ELR (cell line): ENCODE results near the gene IQSEC1.

Experiments used
- DNase-seq: peaks from one replicate; pipeline ENCODE4 v3.0.0-alpha.2; 2015; ENCODE audit warnings: low read depth

IQSEC1 gene

DNA sequence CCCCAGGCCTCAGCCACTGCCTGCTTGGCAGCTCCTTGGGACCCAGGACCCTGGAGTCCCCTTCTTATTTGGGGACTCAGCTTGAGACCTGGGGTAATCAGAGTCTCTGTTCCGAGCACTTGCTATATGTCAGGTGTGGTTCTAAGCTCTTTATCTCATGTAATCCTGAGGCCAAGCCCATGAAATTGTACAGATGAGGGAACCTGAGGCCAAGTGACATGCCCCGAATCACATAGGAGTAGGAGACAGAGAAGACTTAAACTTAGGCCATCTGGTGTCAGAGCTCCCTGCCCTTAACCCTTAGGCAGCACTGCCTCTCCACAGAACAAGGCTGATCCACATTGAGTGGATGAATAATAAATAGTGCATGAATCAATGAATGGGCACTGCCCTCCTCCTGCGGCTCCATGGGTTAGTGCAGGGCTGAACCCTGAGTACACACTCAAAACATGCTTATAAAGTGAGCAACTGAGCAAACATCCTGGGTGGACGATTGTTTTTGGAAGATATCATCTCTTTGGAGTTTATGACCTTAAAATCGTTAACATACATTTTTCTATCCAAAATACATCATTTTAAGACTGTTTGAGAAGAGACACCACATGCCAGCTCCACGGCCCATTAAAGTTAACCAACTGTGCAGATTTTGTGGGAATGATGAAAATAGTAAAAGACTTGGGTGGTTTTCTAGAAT lies 33.2 kb upstream of the IQSEC1 start:
- peak; percentile 16 for DNase-seq

DNA sequence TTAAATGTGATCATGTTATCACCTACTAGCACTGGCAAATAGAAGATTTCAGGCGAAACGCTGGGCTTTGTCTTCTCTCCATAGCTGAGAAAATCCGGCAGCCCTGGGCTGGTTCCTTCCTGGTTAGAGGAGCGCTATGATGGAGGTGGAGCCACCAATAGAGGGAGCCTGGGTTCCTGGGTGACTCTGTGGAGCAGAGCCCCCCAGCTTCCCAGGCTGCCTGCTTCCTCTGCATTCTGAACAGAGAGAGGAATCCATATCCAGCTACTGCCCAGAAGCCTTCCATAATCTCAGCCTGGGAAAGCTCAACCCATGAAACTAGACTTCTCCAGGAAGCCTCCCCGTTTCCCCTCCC lies 32.6 kb upstream of the IQSEC1 start:
- DNase-seq = no peak

DNA sequence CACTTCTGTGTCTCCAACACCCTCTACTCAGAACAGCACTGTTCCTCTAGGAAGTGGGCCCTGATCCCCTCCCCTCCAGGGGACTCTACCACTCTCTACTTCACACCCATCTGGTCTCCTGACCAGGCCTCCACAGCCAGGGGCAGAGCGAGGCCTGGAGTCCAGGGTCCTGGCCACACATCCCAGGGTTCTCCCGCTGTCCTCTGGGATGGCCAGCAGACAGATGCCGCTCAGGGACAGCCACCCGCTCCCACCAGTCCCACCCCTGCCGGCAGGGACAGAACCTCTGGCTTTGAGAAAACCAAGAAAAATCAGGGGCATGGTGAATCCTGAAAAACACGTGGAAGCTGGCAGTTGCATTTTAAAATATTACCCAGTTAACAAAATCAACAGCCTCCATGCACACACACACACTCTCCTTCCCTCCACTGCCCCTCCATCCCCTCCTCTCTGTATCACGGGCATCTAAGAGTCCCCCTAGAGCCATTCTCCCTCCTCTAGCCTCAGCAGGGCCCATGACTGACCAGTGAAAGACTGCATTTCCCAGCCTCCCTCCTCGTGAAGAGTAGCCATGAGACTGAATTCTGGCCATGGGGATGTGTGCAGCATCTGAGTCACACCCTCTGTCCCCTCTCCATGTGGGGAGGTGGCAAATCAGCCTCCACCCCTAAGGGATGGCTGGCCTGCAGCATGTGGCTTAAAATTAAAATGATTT lies 32.1 kb upstream of the IQSEC1 start:
- no peak for DNase-seq

DNA sequence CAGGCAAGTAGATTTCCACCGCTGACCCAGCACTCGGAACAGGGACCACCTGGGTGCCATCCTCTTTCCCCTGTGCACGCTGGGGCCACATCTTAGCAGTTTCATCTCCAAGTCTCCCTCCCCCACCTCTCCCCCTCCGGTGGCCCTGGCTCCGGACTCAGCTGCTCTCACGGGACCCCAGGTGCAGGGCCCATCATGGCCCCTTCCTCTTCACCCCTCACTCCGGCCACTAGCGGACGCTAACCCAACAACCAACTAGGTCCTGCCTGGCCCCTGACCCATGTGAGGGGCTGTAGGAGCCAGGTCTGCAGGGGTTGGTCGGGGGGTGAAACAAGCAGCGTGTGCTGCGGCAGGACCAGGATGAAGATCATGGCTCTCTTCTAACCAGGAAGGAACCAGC lies 31.3 kb upstream of the IQSEC1 start:
- DNase-seq = no peak

DNA sequence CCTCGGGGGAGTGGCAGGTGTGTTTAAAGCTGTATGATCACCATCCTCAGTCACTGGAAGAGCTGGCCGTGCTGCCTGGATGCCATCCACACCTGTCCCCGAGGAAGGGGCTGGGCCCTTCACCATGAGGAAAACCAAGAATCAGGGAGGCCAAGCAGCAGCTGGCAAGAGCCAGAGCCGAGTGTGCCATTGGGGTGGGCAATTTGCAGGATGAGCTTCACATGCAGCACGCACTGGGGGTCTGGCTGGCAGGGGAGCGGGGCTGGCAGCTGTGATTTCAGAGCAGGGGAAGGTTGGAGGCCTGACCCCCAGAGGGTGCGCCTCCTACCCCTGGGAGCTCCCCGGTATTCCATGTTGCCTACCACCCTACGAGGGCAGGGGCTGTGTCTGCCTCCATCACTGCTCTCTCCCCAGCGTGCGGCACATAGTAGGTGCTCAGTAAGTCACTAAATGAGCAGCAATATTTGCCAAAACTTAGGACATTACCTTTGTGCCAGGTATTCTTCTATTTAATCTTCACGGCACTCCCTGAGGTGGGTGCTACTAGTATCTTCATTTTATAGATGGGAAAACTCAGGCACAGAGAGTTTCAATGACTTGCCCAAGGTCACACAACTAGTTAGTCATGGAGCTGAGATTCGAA lies 30.3 kb upstream of the IQSEC1 start:
- DNase-seq = no peak

DNA sequence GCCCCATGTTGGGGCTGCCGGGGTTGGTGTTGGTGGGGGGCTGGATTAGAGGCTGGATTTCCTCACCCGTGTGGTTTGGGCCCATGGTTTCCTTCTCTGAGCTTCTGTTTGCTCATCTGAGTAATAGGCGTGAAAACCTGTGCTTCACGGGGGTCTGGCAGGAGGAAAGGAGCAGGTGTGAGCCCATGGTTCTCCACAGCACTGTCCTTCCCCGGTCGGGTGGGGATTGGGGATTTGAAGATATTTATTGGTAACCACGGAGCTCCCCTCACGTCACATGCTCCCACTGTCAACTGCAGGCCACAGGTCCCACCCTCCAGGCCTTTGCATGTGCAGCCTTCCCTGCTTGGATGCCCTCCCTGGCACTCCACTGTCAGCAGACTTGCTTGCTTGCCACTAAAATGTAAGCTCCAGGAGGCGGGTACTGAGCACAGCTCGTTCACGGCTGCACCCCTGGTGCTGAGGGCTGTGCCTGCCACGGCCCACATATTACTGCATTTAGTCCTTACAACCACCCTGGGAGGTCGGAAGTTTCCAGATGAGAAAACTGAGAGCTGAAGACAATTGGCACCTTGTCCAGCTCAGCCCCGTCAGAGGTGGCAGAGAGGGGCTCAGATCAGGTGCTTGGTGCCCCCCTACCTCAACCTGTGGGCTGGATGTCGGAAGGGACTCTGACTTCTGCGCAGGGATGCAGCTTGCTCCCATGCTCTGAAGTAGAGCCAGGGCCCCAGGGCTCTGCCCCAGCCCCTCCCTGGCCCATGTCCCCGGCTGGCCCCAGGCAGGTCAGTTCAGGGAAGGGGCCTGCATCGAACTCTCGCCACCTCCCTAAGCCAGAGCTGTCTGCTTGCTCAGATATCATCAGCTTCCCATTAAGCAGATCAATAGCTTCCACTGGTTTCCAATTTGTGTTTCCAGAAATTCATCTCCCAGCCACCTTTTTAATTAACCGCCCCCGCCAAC lies 29.4 kb upstream of the IQSEC1 start:
- DNase-seq = no peak

DNA sequence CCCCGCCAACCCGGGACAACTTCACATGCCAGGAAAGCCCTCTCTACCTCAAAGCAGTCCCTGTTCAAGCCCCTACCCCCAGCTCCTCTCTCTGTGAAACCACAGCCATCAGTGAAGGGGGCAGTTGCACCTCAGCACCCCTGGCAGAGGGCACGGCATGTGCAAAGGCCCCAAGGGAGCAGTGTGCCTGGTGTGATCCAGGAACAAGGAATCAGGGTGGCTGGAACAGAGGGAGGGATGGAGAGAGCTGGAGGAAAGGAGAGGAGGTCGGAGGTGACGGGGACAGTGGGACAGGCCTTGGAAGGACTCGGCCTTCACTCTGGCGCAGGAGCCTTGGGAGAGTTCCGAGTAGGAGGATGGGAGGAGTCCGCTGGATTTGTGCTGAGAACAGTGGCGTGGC lies 26.5 kb upstream of the IQSEC1 start:
- no peak for DNase-seq

DNA sequence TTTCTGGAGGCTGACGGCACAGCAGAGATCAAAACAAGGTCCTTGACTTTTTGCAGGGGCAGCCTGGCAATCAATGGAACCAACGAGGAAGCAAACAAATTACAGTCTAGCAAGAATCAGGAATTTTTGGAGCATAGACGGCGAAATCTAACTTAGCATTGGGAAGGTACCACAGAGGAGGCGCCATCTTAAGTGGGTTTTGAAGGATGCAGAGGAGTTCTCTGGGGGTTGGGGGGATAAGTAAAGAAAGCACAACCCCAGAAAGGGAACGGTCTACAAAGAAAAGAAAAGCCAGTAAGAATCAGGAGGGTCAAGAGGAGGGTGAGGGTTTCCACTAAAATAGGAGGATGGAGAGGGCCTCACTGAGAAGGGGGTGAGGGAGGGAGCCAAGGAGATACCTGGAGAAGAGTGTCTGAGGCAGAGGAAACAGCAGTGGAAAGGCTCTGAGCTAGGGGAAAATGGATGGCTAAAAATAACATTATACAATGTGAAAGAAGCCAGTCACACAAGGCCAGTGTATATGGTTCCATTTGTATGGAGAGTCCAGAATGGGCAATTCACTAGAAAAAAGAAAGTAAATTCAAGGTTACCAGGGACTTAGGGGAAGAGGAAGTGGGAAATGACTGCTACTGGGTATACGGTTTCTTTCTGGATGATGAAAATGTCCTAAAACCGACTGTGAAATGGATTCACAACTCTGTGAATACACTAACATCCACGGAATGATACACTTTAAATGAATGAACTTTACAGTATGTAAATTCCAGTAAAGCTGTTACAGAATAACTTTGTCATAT lies 25.2 kb upstream of the IQSEC1 start:
- DNase-seq = no peak

DNA sequence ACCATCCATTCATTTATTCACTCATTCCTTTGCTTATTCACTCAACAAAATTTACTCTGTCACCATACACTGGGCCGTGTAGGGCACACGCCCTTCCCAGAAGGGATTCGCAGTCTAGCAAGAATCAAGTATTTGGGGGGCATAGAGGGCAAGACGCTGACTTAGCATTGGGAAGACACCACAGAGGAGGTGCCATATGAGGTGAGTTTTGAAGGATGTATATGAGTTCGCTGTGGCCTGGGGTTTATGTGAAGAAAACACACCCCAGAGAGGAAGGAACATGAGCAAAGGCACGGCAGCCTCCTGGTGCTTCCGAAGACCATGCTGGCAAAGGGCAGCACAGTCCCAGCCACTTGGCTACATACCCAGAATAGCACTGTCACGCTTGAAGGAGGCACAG lies 23.1 kb upstream of the IQSEC1 start:
- no peak for DNase-seq

DNA sequence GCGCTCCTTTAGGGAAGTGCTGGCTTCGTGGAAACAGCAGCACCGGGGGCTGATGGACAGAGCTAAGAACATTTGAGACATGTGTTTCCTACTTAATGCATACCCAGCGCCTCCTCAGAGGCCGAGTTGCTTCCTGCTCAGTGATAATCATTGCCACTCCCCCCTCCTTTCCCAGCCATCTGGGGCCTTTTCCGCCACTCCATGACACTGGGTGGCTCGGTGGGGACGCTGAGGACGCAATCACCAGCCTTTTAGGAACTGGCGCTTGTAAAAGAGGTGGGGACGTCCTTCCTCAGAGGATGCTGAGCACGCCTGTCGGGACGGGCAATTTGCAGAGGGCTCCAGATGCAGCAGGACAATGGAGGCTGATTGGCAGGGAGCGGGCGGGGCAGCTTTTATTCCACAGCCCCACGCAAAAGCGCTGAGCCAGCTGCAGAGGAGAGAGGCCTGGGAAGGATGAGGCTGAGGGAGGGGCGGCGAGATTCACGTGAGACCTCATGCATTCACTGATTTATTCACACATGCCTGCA lies 22.2 kb upstream of the IQSEC1 start:
- DNase-seq = no peak

DNA sequence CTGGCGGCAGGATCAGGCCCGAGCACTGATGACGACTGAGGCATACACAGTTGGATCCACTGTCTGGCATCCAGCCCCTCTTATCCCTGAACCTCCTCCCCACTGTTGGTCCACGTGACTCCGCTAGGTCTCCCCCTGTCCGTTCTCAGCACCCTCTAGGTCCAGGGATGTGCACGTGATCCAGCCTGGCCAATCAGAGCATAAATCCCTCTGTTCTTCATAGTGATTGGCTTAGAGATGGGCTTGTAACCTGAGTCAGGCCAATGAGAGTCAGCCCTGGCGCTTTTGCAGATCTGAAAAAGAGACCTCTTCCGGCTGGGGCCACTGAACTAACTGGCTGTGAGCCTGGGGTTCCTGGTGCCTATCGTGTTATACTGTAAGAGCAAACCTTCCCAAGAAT lies 20.5 kb upstream of the IQSEC1 start:
- peak; percentile 13 for DNase-seq

DNA sequence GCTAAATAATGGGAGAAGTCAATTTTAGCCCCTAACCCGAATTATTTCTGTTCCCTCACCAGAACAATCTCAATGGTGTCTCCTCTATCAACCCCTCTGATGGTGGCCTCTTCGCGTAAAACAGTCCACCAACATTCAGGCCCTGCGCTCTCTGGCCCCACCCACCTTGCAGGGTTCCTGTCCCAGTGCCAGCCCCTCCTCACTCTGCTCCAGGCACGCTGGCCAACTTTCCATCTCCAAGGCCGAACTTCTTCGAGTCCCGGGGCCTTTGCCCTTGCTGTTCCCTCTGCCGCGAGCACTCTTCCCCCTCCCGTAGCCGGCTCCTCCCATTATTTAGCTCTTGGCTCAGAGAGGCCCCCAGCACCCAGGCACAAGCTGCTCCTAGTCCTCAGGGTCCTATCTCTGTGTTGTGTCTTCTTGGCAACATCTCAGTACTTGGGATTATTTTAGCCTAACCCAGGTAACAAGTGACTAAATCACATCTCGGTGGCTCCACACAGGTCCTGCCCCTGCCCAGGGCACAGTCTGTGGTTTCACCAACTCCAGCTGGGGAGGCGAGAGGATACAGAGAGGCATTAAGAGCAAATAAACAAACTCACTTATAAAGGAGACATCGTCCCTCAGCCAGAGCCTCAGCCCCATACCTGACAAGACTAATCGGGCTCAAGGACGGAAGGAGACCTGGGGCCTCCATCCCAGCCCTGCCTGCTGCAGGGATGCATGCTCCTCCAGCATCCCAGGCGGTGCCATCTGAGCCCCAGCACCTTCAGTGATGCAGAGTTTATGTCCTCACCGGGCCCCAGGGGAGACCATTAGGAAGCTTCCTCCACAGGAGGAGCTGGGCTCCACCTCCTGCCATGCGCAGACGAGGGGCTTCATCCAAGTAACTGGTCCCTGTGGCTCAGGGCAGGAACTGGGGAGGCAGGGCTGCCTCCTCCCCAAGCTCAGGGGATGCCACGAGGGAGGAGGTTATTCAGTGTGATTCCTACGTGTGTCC lies 19.7 kb upstream of the IQSEC1 start:
- DNase-seq = no peak

DNA sequence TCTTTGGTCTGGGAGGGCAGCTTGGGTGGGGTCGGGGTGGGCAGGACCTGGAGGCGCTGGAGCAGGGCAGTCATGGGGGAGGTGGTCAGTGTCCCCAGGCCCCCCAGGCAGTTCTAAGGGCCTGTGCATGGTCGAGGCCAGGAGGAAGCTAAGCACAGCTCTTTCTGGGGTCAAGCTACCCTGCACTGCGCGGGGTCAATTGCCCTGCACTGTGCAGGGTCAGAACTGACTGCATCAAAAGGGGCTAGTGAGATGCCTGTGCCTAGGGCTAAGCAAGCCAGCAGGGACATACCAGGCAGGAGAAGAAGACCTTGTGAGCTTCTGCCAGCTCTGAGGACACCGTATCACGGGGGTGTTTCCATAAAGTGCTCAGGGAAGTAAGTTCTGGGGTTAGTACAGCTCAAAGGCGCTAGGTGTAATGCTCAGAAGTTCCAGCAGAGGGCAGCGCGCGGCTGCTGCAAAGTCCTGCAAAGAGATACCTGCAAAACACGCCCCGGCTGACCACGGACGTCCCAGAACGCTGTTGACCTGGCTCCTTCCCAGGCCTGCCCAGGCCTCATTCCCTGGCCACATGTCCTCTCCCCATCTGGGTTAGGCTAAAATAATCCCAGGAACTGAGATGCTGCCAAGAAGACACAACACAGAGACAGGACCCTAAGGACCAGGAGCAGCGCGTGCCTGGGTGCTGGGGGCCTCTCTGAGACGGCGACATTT lies 18.8 kb upstream of the IQSEC1 start:
- DNase-seq = peak; percentile 66

DNA sequence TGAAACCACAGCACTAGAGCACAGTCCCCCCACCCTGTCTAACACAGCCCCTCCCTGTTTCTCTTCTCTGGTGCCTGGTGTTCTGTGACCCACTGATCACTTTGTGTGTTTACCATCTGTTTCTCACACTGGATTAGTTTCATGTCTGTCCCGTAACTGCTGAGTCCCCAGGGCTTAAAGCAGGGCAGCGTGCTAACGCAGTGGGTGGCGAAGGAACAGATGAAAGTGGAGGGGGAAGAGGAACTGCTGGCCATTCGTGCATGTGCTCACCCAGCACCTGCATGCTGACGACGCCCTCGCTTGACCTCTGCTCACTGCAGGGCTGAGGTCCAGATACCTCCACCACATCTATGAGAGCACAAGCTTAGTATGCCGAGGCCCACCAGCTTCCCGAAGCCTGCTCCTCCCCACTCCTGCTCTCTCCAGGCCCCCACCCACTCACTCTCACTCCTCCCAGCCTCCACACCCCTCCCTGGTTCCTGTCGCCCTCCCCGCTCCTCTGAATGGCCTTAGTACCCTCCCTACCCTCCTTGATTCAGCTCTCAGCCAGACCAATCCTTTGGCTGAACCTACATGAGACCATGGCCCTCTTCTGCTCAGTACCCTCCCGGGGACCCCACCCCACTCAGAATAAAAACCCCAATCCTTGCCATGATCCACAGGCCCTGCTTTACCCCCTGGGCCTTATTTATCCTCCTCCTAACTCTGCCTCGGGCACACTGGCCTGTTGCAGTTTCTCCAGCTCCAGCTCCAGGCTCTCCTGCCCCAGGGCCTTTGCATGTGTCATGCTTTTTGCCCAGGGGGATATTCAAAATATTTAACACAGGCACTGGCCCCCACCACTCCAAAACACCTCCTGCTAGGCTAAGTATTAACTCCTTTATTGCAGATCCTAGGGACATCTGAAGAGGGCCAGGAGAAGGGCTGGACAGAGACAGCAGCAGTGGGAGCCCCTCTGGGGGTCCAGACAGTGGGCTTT lies 15.1 kb upstream of the IQSEC1 start:
- DNase-seq = no peak

DNA sequence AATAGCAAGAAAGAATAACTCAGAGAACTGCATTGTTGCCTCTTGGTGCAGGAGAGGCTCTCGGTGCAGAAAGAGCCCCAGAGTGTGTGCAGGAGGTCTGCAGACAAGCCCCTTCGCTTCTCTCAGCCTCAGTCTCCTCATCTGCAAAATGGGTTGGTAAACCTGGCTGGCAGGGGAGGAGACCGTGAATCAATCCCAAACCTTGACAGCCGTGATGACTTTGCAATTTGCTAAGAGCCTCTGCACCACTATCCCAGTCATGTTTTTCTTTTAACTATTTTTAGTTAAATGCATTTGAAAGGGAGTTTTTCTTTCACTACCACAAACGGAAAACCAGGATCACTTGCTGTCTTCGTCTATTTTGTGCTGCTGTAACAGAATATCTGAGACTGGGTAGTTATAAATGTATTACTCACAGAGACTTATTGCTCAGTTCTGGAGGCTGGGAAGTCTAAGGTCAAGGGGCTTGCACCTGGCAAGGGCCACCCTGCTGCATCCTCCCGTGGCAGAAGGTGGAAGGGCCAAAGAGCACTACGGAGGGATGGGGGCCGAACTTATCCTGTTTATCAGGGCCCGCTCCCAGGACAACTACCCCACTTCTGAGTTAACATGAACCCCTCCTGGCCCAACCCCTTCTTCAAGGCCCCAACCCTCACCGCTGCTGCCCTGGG lies 14.2 kb upstream of the IQSEC1 start:
- no peak for DNase-seq

DNA sequence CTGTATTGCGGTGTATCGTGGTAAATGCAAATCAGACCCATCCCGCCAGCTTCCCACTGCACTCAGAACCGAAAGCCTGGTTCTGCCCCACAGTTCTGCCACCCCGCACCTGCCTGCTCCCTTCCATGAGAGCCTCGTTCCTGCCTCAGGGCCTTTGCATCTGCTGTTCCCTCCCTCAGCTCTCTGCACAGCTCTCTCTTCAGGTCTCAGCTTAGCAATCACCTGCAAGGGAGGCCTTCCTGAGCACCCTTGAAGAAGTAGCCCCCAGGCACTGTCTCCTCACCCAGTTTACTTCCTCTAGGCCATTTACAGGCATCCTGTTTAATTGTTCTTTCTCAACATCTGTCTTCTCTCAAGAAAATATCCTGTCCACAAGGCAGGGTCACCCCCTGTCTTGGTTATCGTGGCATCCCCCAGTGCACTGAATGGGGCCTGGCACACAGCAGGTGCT lies 13.3 kb upstream of the IQSEC1 start:
- no peak for DNase-seq

DNA sequence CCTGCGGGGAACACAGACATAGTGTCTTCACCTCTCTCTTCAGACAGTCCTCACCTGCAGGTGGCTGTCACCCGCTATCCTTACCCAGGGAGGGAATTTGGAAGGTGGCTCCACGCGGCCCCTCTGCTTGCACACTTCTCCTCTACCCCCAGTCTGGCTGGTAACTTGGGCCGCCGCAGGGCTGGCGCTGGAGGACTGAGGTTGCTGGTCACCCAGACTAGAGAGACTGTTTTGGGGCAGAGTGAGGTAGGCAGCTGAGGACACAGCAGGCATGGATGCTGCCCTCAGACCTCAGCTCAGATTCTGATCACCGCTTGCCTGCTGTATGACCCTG lies 12.6 kb upstream of the IQSEC1 start:
- DNase-seq = no peak
